ENCODE results near the gene NME7.

Gene NME7

DNA sequence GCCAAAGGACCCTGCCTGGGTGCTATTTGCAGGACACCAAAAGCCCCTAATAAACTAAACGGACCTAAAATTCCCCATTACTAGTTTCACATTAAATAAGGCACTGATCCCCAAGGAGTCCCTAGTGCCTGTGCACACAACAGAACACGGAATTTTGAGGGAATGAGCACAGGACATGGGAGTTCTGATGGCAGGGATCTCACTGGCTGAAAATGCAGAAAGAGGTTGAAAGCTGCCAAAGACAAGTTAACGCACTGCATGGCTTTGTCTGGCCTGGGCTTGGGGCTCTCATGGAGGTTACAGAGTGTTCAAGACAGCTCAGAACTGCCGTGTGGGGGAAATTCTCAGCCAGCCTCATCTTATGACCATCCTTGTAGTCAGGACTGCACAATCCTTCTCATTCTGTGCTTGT lies 276.7 kb downstream of the NME7 start:
- no peak for DNase-seq (ENCODE audit: low read depth in 1 of 2, low spot score in 1 of 2)
- in situ Hi-C loops (cut with HindIII; ENCODE audit: low pct_unique_long_range_greater_than_20kb, low sequenced_read_pairs): no loop called here
- no peak for TF ChIP-seq JUND (IDR thresholded peaks at IDR 0.05; ENCODE audit: low read depth)

DNA sequence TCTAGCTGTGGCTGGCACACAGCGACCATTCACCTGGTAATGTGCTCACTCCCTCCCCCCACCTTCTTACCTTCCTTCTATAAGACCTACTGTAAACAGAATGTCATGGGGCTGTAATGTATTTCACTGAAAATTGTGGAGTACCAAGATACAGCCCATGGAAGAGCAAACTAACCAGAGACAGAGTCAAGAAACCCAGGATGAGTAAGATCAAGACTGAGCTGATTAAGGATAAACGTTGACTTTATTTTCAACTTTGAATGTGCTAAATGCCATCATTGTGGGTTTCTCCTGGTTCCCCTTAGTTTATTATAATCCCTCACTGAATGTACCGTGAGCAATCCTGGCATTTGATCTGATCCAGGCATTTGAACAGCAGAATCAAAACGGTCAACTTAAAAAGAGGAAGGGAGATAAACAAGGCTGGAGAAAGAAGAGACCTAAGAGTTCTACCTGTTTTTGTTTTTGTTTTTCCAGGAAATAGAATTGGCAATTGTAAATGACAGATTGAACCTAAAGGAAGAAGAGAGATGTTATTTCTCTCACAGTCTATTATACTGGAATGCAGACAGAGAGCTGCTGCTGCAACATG lies 277.2 kb downstream of the NME7 start:
- no peak for DNase-seq (ENCODE audit: low read depth in 1 of 2, low spot score in 1 of 2)
- TF ChIP-seq JUND (IDR thresholded peaks at IDR 0.05; ENCODE audit: low read depth): no peak
- in situ Hi-C loops (cut with HindIII; ENCODE audit: low pct_unique_long_range_greater_than_20kb, low sequenced_read_pairs): no loop called here

DNA sequence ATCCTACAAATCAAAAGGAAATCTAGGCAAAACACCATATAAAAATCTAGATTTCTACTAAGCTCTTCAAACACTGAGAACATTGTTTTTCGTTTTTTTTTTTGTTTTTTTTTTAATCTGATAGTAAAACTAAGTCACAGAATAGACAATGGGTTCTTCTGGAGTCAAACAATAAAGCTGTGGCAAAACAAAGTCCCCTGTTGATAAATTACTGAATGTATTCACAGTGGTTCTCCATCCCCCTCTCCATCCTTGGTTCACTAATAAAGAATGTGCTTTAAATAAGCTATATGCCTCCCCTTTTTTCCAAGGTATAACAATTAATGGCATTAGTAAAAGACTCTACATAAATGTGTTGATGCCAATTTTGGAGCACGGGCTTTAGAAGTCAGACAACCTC lies 277.8 kb downstream of the NME7 start:
- in situ Hi-C loops (cut with HindIII; ENCODE audit: low pct_unique_long_range_greater_than_20kb, low sequenced_read_pairs): no loop called here
- no peak for DNase-seq (ENCODE audit: low read depth in 1 of 2, low spot score in 1 of 2)
- TF ChIP-seq JUND (IDR thresholded peaks at IDR 0.05; ENCODE audit: low read depth): no peak

DNA sequence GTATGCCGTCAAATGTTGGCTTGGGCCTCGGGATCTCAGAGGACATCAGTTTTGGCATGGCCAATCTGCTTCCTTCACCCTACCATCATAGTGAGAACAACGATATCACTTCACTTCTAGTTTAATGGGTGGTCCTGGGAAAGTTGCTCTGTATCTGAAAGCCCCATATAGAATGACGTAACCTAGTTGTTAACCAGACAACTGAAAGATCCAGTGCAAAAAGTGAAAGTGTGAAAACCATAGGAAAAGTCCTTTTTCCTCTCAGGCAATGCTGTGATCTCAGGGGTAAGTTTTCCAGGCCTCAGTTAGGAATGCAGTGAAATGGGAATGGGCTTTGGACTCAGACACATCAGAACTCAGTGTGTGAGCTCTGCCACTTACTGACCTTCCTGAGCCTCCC lies 279.7 kb downstream of the NME7 start:
- TF ChIP-seq JUND (IDR thresholded peaks at IDR 0.05; ENCODE audit: low read depth): no peak
- DNase-seq (ENCODE audit: low read depth in 1 of 2, low spot score in 1 of 2): no peak
- in situ Hi-C loops (cut with HindIII; ENCODE audit: low pct_unique_long_range_greater_than_20kb, low sequenced_read_pairs): no loop called here

DNA sequence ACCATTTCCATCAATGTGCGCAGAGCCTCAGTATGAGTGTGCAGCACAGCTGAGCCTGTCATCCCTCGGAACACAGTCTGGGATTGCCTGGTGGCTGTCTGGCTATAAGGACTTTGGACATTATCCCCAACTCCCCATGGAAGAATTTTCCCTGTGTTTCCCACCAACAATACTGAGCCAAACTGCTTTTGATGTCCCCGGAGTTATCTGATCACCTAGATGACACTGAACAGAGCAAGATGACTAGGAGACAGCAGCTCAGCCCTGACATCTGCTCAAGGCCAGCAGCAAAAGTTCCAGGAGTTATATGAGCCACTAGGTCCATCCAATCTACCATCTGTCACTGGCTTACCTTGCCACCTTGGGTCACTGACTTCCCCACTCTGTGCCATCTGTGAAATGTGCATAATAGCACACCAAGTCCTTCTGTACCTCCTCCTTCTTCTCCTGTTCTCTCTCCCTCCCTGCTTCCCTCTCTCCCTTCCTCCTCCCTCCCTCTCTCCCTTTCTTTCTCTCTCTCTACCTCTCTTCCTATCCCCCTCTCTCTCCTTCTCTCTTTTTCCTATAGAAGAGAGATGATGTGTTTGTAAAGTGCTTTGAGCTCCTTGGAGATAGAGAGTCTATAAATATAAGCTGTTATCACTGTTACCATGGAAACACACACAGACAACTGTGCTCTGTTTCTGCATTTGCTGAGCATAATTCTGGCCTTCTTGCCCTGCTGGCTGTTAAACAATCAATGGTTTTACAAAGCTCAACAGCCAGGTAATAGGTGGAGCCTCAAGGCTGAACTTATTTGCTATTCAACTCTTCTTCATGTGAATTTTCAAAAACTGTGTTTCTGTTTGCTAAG lies 280.8 kb downstream of the NME7 start:
- no peak for DNase-seq (ENCODE audit: low read depth in 1 of 2, low spot score in 1 of 2)
- in situ Hi-C loops (cut with HindIII; ENCODE audit: low pct_unique_long_range_greater_than_20kb, low sequenced_read_pairs): no loop called here
- TF ChIP-seq JUND (IDR thresholded peaks at IDR 0.05; ENCODE audit: low read depth): no peak

DNA sequence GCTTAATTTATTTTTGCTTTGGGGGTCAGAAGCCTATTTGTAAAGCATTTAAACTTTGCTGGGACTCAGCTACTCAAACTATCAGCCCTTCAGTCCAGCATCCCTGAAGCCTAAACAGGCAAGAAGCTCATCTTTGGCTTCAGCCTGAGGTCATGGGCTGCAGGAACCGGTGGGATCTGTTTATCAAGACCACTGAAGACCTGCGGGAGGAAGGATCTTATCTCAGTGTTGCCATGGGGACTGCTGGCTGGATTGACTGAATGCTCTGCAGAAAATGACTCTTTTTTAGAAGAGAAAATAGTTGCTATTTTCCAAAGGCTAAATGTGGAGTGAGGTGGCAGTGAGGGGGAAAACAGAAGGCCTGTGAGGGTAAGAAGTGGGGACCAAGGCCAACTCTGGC lies 281.7 kb downstream of the NME7 start:
- in situ Hi-C loops (cut with HindIII; ENCODE audit: low pct_unique_long_range_greater_than_20kb, low sequenced_read_pairs): no loop called here
- DNase-seq (ENCODE audit: low read depth in 1 of 2, low spot score in 1 of 2): no peak
- no peak for TF ChIP-seq JUND (IDR thresholded peaks at IDR 0.05; ENCODE audit: low read depth)

All from T47D (cell line).